IMR-90 (cell line): ENCODE data around the gene KLHDC9.

Source experiments
- CEBPB ChIP-seq: IDR thresholded peaks from 2 replicates; pipeline ENCODE4 v1.6.1; 2012; ENCODE audit warnings: low read depth, low read length, improper control_type of control experiment
- POLR2A ChIP-seq: IDR thresholded peaks from 2 replicates; pipeline ENCODE4 v1.6.1; 2012; ENCODE audit warnings: mild to moderate bottlenecking, low read depth, low read length
- TF ChIP-seq, protein P1 (sequence below): conservative IDR thresholded peaks from 2 replicates; pipeline ENCODE4 v1.5.1; 2012; ENCODE audit warnings: mild to moderate bottlenecking, low read depth, low read length, improper control_type of control experiment

- TF ChIP-seq, protein P1, sequence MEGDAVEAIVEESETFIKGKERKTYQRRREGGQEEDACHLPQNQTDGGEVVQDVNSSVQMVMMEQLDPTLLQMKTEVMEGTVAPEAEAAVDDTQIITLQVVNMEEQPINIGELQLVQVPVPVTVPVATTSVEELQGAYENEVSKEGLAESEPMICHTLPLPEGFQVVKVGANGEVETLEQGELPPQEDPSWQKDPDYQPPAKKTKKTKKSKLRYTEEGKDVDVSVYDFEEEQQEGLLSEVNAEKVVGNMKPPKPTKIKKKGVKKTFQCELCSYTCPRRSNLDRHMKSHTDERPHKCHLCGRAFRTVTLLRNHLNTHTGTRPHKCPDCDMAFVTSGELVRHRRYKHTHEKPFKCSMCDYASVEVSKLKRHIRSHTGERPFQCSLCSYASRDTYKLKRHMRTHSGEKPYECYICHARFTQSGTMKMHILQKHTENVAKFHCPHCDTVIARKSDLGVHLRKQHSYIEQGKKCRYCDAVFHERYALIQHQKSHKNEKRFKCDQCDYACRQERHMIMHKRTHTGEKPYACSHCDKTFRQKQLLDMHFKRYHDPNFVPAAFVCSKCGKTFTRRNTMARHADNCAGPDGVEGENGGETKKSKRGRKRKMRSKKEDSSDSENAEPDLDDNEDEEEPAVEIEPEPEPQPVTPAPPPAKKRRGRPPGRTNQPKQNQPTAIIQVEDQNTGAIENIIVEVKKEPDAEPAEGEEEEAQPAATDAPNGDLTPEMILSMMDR = no peak
- TF ChIP-seq POLR2A (no peak), CEBPB (no peak)
These were observed 3.7 kb upstream of the KLHDC9 start for GRCh38 chr1:161094481-161094880.
